Spleen (tissue), 7 donors: Measurements from ENCODE around the gene SLC25A48.

Experiments
- CTCF ChIP-seq, 11 experiments: fragments of 200-600 bp in 7 of 11; fragments of 450-650 bp in 4 of 11; sonication (generic) in 4 of 11; IDR thresholded peaks in 8 of 11; conservative IDR thresholded peaks in 3 of 11; 1 replicate in 7 of 11; 2 replicates in 4 of 11; pipeline versions ENCODE4 v1.4.0 to v1.8.0; 2016 to 2021; ENCODE audit warnings: antibody characterized with exemption in 11 of 11, inconsistent platforms in 4 of 11, mild to moderate bottlenecking in 1 of 11
- POLR2A ChIP-seq, 3 donors: fragments of 450-650 bp; IDR thresholded peaks; one replicate each; pipeline ENCODE4 v1.5.1; 2017; ENCODE audit warnings: antibody characterized with exemption in 3 of 3, mild to moderate bottlenecking in 1 of 3
- POLR2AphosphoS5 ChIP-seq, 3 donors: sonication (generic); formaldehyde crosslinking; IDR thresholded peaks; one replicate each; pipeline ENCODE4 v1.5.1; 2017; ENCODE audit warnings: antibody characterized with exemption in 3 of 3
- donor health status: DM: no; HTN: no; CAD: no; lungs with moderate emphysema.
- donor health status: DM: no; HTN: no; CAD: no.
- donor health status: DM: no; HTN: no; CAD: no.

GRCh38 chr5:135876146-135876545, 41.7 kb downstream of the SLC25A48 start:
- TF ChIP-seq CTCF (IDR thresholded peaks at IDR 0.05 in 8 of 11, conservative IDR thresholded peaks at IDR 0.05 in 3 of 11) (no peak), POLR2A (IDR thresholded peaks at IDR 0.05) (no peak), POLR2AphosphoS5 (IDR thresholded peaks at IDR 0.05) (no peak)
